ENCODE measurements around the gene LRP1B. TPM values are rescaled to one million over a fixed set of nuclear protein-coding genes. Genes with fewer than 3 reads are reported as not detected.
"Not testable (repeated sequence)": the region's sequence is repeated elsewhere in the genome, so short reads cannot be mapped to it uniquely, and the experiment has no call there.

Gene LRP1B
- polyA plus RNA-seq, 2 of the 4 experiments (the other 2 are of a cell fraction) = 0.03 TPM; not detected in 1

- no peak for TF ChIP-seq HOXA7 (CRISPR knock-in tag; IDR thresholded peaks at IDR 0.05)
- no peak for TF ChIP-seq JUNB (IDR thresholded peaks at IDR 0.05)
- TF ChIP-seq CBX8 (IDR thresholded peaks at IDR 0.05) = no peak
- no peak for TF ChIP-seq GATA3 (IDR thresholded peaks at IDR 0.05; ENCODE audit: borderline replicate concordance)
- no peak for TF ChIP-seq CTCF (IDR thresholded peaks at IDR 0.05)
- TF ChIP-seq PHF8 (IDR thresholded peaks at IDR 0.05; ENCODE audit: borderline replicate concordance, low read depth) = no peak
These were observed 1693.9 kb downstream of the LRP1B start (continued) for GRCh38 chr2:140436936-140437335.

- H3K27ac ChIP-seq; DNase-seq (ENCODE audit: low read depth in 1 of 2, low spot score in 1 of 2); H3K4me1 ChIP-seq; H3K9me3 ChIP-seq; POLR2A ChIA-PET; H3K4me2 ChIP-seq; CTCF ChIA-PET; H3K4me3 ChIP-seq; FAIRE-seq; ATAC-seq: not testable (repeated sequence)
- WGBS (ENCODE audit: missing lambda C conversion rate) = 73% methylated on average over 18 of the region's 18 CpGs
These were observed 1703.8 kb downstream of the LRP1B start for GRCh38 chr2:140427033-140427432.

- ATAC-seq = no peak
- no peak overlapping the region for H3K4me2 ChIP-seq
- no peaks in the 10 kb centered on the region for H3K9me3 ChIP-seq
- DNase-seq (ENCODE audit: low read depth in 1 of 2, low spot score in 1 of 2) = no peak
- POLR2A ChIA-PET = no interaction called here
- H3K4me1 ChIP-seq = no peaks in the 10 kb centered on the region
- CTCF ChIA-PET = no interaction called here
- FAIRE-seq = no peak
- TF ChIP-seq PBX3 (IDR thresholded peaks at IDR 0.05) (no peak), ZC3H11A (IDR thresholded peaks at IDR 0.05) (no peak), E2F6 (IDR thresholded peaks at IDR 0.05; ENCODE audit: borderline replicate concordance, low read depth) (no peak), POLR2A (IDR thresholded peaks at IDR 0.05; ENCODE audit: low read length) (no peak), ZFP36 (IDR thresholded peaks at IDR 0.05; ENCODE audit: borderline replicate concordance, partially characterized antibody) (no peak), RCOR1 (IDR thresholded peaks at IDR 0.05; ENCODE audit: low read depth, low read length) (no peak), HEYL (CRISPR knock-in tag; IDR thresholded peaks at IDR 0.05) (no peak), KDM1A (IDR thresholded peaks at IDR 0.05; ENCODE audit: low read depth) (no peak), SREBF2 (IDR thresholded peaks at IDR 0.05) (no peak), ELK1 (IDR thresholded peaks at IDR 0.05; ENCODE audit: low read depth, low read length) (no peak), RNF2 (IDR thresholded peaks at IDR 0.05; ENCODE audit: borderline replicate concordance, low read depth) (no peak), GATA3 (IDR thresholded peaks at IDR 0.05; ENCODE audit: borderline replicate concordance) (no peak), CHD2 (IDR thresholded peaks at IDR 0.05; ENCODE audit: low read length, partially characterized antibody) (no peak)
- H3K27ac ChIP-seq = no peak overlapping the region
- WGBS (ENCODE audit: missing lambda C conversion rate) = 54% methylated on average over 2 of the region's 2 CpGs
- H3K4me3 ChIP-seq = no peak overlapping the region
These were observed 1706.3 kb downstream of the LRP1B start for GRCh38 chr2:140424471-140424870.

GRCh38 chr2:140422759-140423158 is 1708.1 kb downstream of the LRP1B start:
- DNase-seq (ENCODE audit: low read depth in 1 of 2, low spot score in 1 of 2) (no peak), ATAC-seq (no peak), FAIRE-seq (no peak)
- Histone ChIP-seq H3K27ac (no peak overlapping the region), H3K4me3 (no peak overlapping the region), H3K4me1 (no peaks in the 10 kb centered on the region), H3K4me2 (no peak overlapping the region), H3K9me3 (no peaks in the 10 kb centered on the region)
- ChIA-PET POLR2A (no interaction called here), CTCF (no interaction called here)
- 76% methylated on average over 7 of the region's 7 CpGs for WGBS (ENCODE audit: missing lambda C conversion rate)
- TF ChIP-seq REST (IDR thresholded peaks at IDR 0.05) = no peak
- no peak for TF ChIP-seq HOXA7 (CRISPR knock-in tag; IDR thresholded peaks at IDR 0.05)
- no peak for TF ChIP-seq JUN (IDR thresholded peaks at IDR 0.05)

Measured in A549 (cell line).